Upper lobe of left lung (tissue), 4 donors: Measurements from ENCODE around the gene KBTBD7.

ENCODE experiments used
- CTCF ChIP-seq, 6 experiments: fragments of 450-650 bp in 4 of 6; fragments of 200-600 bp in 2 of 6; sonication (generic) in 2 of 6; IDR thresholded peaks; one replicate each; pipeline ENCODE4 v1.5.1; 2016 to 2019; ENCODE audit warnings: antibody characterized with exemption in 6 of 6
- EP300 ChIP-seq, 4 donors: sonication (generic); formaldehyde crosslinking; IDR thresholded peaks; one replicate each; pipeline ENCODE4 v1.5.1; 2017; ENCODE audit warnings: antibody characterized with exemption in 4 of 4, control low read depth in 2 of 4
- POLR2A ChIP-seq, 4 donors: fragments of 450-650 bp; IDR thresholded peaks; one replicate each; pipeline ENCODE4 v1.5.1; 2016 to 2017; ENCODE audit warnings: antibody characterized with exemption in 4 of 4, mild to moderate bottlenecking in 2 of 4
- POLR2AphosphoS5 ChIP-seq, 2 donors: sonication (generic); formaldehyde crosslinking; IDR thresholded peaks; one replicate each; pipeline ENCODE4 v1.5.1; 2017; ENCODE audit warnings: antibody characterized with exemption in 2 of 2

DNA sequence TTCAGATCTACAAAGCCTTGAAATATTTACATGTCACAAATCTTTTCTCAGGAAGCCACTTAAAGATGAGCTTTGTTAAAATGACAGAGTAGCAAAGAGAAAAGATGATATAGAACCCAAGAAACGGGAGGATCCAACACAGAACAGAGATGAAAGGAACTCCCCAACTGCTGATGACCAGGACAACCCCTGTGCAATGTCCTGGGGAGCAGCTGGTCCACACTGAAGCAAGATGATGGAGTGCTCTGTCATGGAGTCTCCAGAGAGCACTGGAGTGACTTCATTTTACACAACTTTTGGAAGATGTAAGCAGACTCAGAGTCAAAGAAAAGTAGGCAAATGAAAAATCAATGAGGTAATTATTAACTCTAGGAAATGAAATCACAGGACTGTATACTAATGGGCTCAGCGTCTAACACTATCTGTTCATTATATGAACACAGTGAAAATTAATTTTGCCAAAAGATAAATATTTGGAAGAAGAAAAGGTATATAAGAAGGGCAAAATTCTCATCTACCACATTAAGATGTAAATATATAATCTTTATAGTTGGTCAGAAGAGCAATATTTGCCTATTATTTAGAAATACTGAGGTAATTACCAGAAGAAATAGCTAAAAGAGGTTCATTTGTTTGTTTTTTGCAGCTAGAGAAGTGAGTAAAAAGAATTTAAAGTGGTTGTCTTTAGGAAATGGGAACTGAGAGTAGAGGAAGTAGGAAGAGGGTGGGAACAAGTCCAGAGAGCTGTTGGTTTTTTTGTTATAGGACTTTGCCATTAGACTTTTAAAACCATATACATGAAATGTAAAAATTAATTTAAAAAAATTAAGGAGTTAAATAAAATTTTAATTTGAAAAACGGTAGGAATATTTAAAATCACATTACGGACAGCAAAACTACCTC, 38.5 kb upstream of the KBTBD7 start:
- TF ChIP-seq POLR2AphosphoS5 (IDR thresholded peaks at IDR 0.05) (no peak), POLR2A (IDR thresholded peaks at IDR 0.05) (no peak), EP300 (IDR thresholded peaks at IDR 0.05) (no peak), CTCF (IDR thresholded peaks at IDR 0.05) (no peak)
